GM12891 (cell line): ENCODE measurements around the gene UFSP2.

Experiments
- DNase-seq: peaks from one replicate; pipeline ENCODE4 v3.0.0; 2011; ENCODE audit warnings: low spot score; ENCODE audit not compliant: insufficient read length
- FAIRE-seq: peaks from 2 replicates; lab custom pipeline; 2011; peaks lifted over from hg19 to GRCh38; lab: Jason Lieb, UNC
- PAX5 ChIP-seq: IDR thresholded peaks from 2 replicates; pipeline ENCODE4 v1.6.1; 2011; ENCODE audit warnings: low read length, moderate library complexity, mild to moderate bottlenecking; ENCODE audit not compliant: insufficient read depth, severe bottlenecking
- POLR2A ChIP-seq: IDR thresholded peaks from 2 replicates; pipeline ENCODE4 v1.6.1; 2011; ENCODE audit warnings: low read depth, low read length, control low read depth
- POLR2AphosphoS5 ChIP-seq: IDR thresholded peaks from 2 replicates; pipeline ENCODE4 v1.6.1; 2011; ENCODE audit warnings: low read depth, low read length, control low read depth
- POU2F2 ChIP-seq: IDR thresholded peaks from 2 replicates; pipeline ENCODE4 v1.6.1; 2011; ENCODE audit warnings: low read depth, mild to moderate bottlenecking, control low read depth, low read length, moderate library complexity
- SPI1 ChIP-seq: IDR thresholded peaks from 2 replicates; pipeline ENCODE4 v1.6.1; 2011; ENCODE audit warnings: low read depth, low read length, control low read depth
- TAF1 ChIP-seq: IDR thresholded peaks from 2 replicates; pipeline ENCODE4 v1.6.1; 2011; ENCODE audit warnings: low read depth, low read length, control low read depth

Gene UFSP2

GRCh38 chr4:185464887-185465286, 39.1 kb upstream of the UFSP2 start:
- TF ChIP-seq SPI1 (no peak), TAF1 (no peak), POU2F2 (no peak), POLR2AphosphoS5 (no peak), POLR2A (no peak), PAX5 (no peak)
- FAIRE-seq, result no peak

DNA sequence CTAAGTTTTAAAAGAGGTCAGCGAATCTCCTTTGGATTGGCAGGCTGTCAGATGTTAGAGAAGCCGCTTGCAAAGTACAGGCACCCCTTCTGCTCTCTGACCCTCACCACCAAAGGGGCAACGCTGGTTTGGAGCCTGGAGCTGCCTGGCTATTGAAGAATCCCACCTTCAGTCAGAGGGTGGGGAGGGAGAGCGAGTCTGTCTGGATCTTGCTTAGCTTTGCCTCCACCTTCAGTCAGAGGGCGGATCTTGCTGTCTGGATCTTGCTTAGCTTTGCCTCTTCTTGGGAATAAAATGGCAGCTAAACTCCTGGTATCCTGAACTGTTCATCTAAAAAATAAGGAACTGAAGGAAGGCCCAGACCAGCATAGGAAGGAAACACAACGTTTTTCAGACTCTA, 38.4 kb upstream of the UFSP2 start:
- DNase-seq, result no peak
- no peak for FAIRE-seq
- TF ChIP-seq TAF1 (no peak), POLR2AphosphoS5 (no peak), PAX5 (no peak)

More at GRCh38 chr4:185464887-185465286, 39.1 kb upstream of the UFSP2 start:
- no peak for DNase-seq

DNA sequence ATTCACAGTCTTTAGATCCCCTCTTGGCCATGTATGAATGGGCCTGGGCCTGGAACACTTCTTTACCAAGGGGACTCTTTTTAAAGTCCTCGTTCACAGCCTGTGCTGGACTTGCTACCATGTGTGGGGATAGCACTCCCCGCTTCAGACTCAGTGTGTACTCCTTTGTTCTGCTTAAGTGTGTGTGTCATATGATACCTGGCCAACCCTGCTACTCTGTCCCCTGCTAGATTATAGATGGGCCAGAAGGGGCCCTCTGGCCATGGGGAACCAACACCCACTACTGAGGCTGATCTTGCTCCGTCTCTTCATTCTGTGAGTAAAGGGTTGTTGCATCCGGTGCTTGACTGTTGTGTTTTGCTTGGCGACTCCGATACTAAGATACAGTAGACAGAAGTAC, 37.8 kb upstream of the UFSP2 start:
- FAIRE-seq, result no peak

GRCh38 chr4:185461565-185461964, 35.8 kb upstream of the UFSP2 start:
- no peak for DNase-seq
- FAIRE-seq, result no peak
- TF ChIP-seq TAF1 (no peak), POU2F2 (no peak), POLR2AphosphoS5 (no peak), SPI1 (no peak)

More for the DNA sequence above, 37.8 kb upstream of the UFSP2 start:
- TF ChIP-seq POLR2A (no peak), POU2F2 (no peak), PAX5 (no peak), SPI1 (no peak), TAF1 (no peak), POLR2AphosphoS5 (no peak)
- DNase-seq, result no peak

DNA sequence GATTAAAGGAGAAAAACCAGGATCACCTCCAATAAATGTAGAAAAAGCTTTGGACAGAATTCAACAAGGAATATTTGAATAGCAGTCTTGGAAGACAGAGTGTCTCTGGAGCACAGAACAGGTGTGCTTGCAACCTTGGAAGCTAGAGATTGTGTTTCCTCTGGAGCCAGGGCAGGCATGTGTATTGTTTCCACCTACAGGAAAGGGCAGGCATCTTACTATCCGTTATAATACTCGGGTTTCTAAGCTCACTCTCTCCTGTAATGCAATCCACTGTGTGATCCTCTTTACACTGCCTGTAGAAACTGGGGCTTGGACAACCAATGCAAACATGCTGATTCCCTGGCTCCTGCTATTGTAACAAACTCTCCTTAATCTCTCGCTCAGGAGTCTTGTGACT, 31.4 kb upstream of the UFSP2 start:
- FAIRE-seq (peak; percentile 50), DNase-seq (no peak)
- TF ChIP-seq POLR2AphosphoS5 (no peak), TAF1 (no peak), POLR2A (no peak), POU2F2 (no peak), PAX5 (no peak), SPI1 (no peak)

- DNase-seq (no peak), FAIRE-seq (no peak)
- TF ChIP-seq PAX5, result no peak
- TF ChIP-seq POLR2A, result no peak
- TF ChIP-seq POLR2AphosphoS5, result no peak
- TF ChIP-seq POU2F2, result no peak
- no peak for TF ChIP-seq SPI1
- TF ChIP-seq TAF1, result no peak
Measured at GRCh38 chr4:185456131-185456530, 30.4 kb upstream of the UFSP2 start.

DNA sequence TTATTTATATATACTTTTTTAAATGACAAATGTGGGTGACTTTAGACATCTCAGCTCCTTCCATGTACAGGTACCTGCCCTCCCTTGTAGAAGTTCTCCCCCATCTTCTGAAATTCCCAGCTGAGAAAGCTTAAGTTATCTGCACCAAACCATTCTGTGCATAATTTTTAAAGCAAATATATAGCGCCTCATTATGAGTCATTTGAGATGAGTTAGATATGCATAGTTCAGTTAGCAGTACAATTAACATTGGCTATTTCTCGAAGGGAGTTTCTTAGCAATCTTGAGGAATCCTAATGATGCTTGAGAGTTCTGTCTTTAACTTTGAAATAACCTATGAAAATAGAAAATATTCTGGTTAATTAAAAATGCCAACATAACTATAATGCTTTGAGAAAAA, 19.4 kb upstream of the UFSP2 start:
- FAIRE-seq, result no peak
- no peak for TF ChIP-seq POLR2AphosphoS5
- no peak for TF ChIP-seq SPI1
- TF ChIP-seq PAX5, result no peak
- TF ChIP-seq POLR2A, result no peak
- no peak for TF ChIP-seq POU2F2
- TF ChIP-seq TAF1, result no peak
- DNase-seq, result no peak

DNA sequence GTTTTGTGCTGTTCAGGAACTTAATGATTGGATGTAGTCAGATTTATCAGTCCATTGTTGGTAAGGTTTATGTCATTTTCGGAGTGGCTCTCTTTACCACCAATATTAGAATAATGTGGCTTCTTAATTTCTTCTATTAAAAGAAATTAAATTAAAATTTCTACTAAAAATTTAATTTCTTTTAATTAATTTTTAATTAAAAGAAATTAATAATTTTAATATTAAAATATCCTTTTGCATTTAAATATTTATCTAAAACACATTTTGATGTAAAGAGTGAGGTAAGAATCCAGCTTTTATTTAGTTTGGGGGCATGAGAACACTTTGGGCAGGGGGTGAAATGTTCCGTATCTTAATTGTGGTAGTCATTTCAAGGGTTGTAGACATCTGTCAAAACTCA, 15.7 kb upstream of the UFSP2 start:
- DNase-seq (no peak), FAIRE-seq (no peak)
- no peak for TF ChIP-seq POLR2AphosphoS5
- no peak for TF ChIP-seq PAX5
- no peak for TF ChIP-seq POLR2A
- TF ChIP-seq SPI1, result no peak

DNA sequence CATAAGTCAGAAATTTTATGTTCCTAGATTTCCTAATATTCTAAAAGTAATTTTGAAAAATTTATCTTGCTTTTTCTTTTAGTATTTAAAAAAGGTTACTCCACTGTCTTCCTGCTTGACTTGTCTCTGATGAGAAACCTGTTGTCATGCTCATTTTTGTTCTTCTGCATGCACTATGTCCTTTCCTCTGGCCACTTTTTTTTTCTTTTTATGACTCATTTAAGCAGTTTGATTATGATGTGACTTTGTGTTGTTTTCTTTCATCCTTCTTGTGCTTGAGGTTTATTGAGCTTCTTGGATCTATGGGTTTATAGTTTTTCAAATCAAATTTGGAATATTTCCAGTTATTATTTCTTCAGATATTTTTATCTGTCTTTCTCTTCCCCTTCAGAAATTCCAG, 12.0 kb upstream of the UFSP2 start:
- TF ChIP-seq PAX5, result no peak
- TF ChIP-seq POLR2AphosphoS5, result no peak
- no peak for TF ChIP-seq TAF1
- TF ChIP-seq POU2F2, result no peak
- no peak for TF ChIP-seq SPI1
- TF ChIP-seq POLR2A, result no peak
- DNase-seq, result no peak
- FAIRE-seq, result no peak

GRCh38 chr4:185435466-185435865, 9.7 kb upstream of the UFSP2 start:
- no peak for DNase-seq
- no peak for FAIRE-seq
- TF ChIP-seq POU2F2 (no peak), SPI1 (no peak), POLR2A (no peak), TAF1 (no peak), PAX5 (no peak), POLR2AphosphoS5 (no peak)
